Brain microvascular endothelial cell (primary cell): Measurements from ENCODE around the gene USP32.
"Not testable (repeated sequence)": the region's sequence is repeated elsewhere in the genome, so short reads cannot be mapped to it uniquely, and the experiment has no call there.

Experiments
- DNase-seq: peaks from one replicate; pipeline ENCODE4 v3.0.0-alpha.2; 2020
- H3K27ac ChIP-seq: fragments of 250-450 bp; sonication (Bioruptor Pico); 2 replicates; pipeline ENCODE4 v1.5.1; 2020; ENCODE audit warnings: mild to moderate bottlenecking, moderate library complexity
- H3K27me3 ChIP-seq: fragments of 250-450 bp; sonication (Bioruptor Pico); replicated peaks from 2 replicates; pipeline ENCODE4 v1.5.1; 2020; ENCODE audit warnings: mild to moderate bottlenecking
- H3K36me3 ChIP-seq: fragments of 250-450 bp; sonication (Bioruptor Pico); replicated peaks from 2 replicates; pipeline ENCODE4 v1.5.1; 2020; ENCODE audit warnings: mild to moderate bottlenecking
- H3K4me3 ChIP-seq: 2 replicates; pipeline ENCODE4 v1.5.1; 2011; ENCODE audit warnings: low read depth, mild to moderate bottlenecking, control low read depth, low read length, moderate library complexity
- CTCF ChIP-seq: IDR thresholded peaks from 2 replicates; pipeline ENCODE4 v1.5.1; 2011; ENCODE audit warnings: low read depth, mild to moderate bottlenecking, moderate library complexity, low read length, control low read depth, inconsistent platforms; ENCODE audit errors: missing control alignments
- in situ Hi-C: cut with HindIII; loops from 2 replicates; pipeline ENCODE4 v1.10.0; 2017; ENCODE audit warnings: low sequenced_read_pairs, low pct_ligation_motif_present

Gene USP32

GRCh38 chr17:60194141-60194540 lies 197.8 kb downstream of the USP32 start:
- H3K36me3 ChIP-seq, in situ Hi-C loops, H3K27ac ChIP-seq, H3K4me3 ChIP-seq, H3K27me3 ChIP-seq, DNase-seq: not testable (repeated sequence)

DNA sequence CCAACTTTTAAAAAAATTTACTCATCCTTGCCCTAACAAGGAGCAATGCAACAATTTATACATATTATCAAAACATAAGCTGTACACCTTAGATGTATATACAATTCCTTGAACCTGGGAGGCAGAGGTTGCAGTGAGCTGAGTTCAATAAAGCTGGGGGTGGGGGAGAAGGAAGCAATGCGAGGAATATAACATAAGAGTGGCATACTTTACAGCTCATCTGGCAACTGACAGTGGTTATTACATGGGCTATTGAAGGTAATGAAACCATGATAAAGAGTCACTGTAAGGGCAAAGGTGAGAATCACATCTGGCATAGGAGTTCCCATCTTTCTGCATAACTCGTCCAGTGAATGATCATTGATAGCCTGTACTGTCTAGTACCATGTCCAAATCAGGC lies 198.5 kb downstream of the USP32 start:
- no peak for TF ChIP-seq CTCF
- in situ Hi-C loops = no loop called here
- no peak for DNase-seq
- Histone ChIP-seq H3K4me3 (no peak overlapping the region), H3K27me3 (no peaks in the 10 kb centered on the region), H3K36me3 (peaks cover 9% of the 10 kb centered on the region), H3K27ac (no peak overlapping the region)

DNA sequence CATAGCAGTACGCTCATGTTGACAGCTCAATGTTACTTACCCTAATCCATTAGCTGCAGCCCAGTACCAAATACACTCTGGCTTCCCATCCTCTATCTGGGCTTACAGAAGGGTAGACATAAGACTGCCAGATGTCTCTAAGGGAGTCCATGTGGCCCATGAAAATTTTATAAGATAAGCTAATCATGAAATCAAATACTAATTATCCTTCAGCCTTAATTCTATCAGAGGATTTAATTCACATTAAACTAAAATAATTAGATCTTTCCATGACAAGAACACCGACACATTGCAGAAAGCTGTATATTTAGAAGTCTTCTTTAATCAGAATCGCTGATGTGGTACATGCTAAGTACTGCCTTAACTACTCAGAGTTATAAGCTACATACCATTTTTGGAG lies 198.9 kb downstream of the USP32 start:
- H3K27me3 ChIP-seq, H3K36me3 ChIP-seq, H3K4me3 ChIP-seq, H3K27ac ChIP-seq, in situ Hi-C loops, DNase-seq: not testable (repeated sequence)

DNA sequence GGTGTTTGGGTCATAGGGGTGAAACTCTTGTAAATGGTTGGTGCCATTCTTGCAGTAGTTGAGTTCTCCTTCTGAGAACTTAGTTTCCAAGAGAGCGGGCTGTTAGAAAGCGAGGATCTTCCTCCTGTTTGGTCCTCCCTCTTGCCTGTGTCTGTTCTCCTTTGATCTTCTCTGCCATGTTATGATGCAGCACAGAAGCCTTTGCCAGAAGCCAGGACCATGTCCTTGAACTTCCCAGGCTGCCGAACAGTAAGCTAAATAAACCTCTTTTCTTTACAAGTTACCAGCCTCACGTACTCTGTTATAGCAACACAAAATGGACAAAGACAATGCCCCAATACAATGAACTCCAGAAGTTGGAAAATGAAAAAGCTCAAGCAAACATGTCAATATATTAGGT lies 201.9 kb downstream of the USP32 start:
- peaks cover 12% of the 10 kb centered on the region for H3K36me3 ChIP-seq
- H3K4me3 ChIP-seq, H3K27ac ChIP-seq, DNase-seq, in situ Hi-C loops, H3K27me3 ChIP-seq: not testable (repeated sequence)

DNA sequence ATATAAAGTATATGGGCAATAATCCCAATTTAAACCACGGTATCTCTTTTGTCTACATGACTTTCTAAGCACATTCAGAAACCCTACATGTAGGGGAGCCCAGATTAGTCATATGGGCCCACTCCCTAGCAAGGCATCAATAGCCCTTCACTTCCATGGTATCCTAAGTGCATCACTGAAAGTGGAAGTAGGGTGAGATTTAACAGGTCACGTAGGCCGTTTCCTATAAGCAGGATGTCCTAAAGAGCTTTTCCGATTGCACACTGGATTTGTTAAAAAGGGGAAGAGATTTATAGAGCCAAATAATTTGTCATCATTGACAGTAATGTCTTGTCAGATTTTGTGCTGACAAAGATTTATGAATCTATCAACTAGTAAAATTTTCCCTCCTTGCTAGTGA lies 203.2 kb downstream of the USP32 start:
- H3K4me3 ChIP-seq = no peak overlapping the region
- in situ Hi-C loops = no loop called here
- no peak for DNase-seq
- H3K27ac ChIP-seq = no peak overlapping the region
- no peak for TF ChIP-seq CTCF
- no peaks in the 10 kb centered on the region for H3K27me3 ChIP-seq
- H3K36me3 ChIP-seq = peaks cover 12% of the 10 kb centered on the region

- in situ Hi-C loops, H3K27me3 ChIP-seq, H3K4me3 ChIP-seq: not testable (repeated sequence)
- peak; percentile 73 for DNase-seq
- peak overlapping the region; percentile 76 for H3K27ac ChIP-seq
- H3K36me3 ChIP-seq = peaks cover 16% of the 10 kb centered on the region
Observed at GRCh38 chr17:60186846-60187745, 204.8 kb downstream of the USP32 start.

DNA sequence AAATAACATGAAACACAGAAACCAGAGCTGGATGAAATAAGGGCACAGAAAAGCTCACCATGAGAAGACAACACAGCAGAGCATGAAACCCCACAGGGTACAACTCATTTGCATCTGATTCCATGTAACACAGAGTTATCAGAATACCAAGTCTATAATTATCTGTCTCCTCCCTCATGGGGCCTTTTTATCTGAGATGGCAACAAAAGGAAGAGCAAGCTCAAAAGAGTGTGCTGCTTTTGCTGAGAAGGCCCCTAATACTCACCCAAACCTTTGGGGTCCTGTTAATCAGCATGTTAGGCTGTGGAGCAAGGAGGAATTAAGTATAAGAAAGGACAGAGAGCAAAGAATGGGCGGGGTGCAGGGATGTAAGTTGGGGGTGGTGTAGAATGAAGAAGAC lies 205.6 kb downstream of the USP32 start:
- not testable (repeated sequence) for H3K27ac ChIP-seq

DNA sequence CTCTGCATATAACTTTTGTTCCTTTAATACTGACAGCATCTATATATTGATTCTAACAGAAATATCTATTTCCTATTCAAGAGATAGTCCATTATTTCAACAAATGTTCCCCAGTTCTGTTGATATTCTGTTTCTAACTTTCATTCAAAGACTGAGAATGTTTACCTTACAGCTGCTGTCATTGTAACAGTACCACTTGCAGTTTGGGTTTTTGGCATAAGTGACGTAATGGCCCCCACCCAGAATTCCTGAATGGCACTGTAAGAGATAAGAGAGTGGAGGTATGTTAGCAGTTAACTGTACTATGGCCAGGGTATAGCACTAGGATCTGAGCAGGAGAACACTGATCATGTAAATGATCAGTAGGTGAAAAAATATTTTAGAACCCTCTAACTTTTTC lies 211.6 kb downstream of the USP32 start:
- in situ Hi-C loops, DNase-seq, H3K4me3 ChIP-seq, H3K27me3 ChIP-seq, H3K27ac ChIP-seq: not testable (repeated sequence)
- H3K36me3 ChIP-seq = peaks cover 22% of the 10 kb centered on the region

More for the DNA sequence above, 205.6 kb downstream of the USP32 start:
- H3K27me3 ChIP-seq, H3K4me3 ChIP-seq, in situ Hi-C loops, DNase-seq: not testable (repeated sequence)
- peaks cover 22% of the 10 kb centered on the region for H3K36me3 ChIP-seq

DNA sequence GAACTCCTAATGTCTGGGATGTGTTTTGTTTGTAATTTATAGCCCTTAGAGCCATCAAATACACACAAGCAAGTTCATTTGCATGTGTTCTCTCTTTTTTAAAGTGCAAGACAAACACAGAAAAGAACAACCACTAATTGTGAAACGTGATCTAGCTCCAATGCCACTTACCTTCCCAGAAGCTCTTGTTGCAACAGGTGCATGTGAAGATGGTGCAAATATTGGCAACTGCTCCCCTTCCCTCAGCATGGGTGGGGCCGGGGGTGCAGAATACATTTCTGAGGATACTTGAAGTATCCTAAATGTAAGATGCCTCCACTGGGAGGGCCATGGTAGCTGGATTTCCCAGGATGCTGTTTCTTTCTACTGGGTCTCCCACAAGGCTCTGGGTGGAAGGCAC lies 213.8 kb downstream of the USP32 start:
- in situ Hi-C loops, H3K4me3 ChIP-seq, H3K27me3 ChIP-seq, DNase-seq, H3K27ac ChIP-seq: not testable (repeated sequence)
- H3K36me3 ChIP-seq = peaks cover 17% of the 10 kb centered on the region

- H3K27me3 ChIP-seq, H3K27ac ChIP-seq, DNase-seq, in situ Hi-C loops, H3K4me3 ChIP-seq: not testable (repeated sequence)
- peaks cover 13% of the 10 kb centered on the region for H3K36me3 ChIP-seq
Observed at GRCh38 chr17:60176763-60177162, 215.2 kb downstream of the USP32 start.
